SK-N-SH (cell line): ENCODE data around the gene PIP4K2B. TPM values are rescaled to one million over a fixed set of nuclear protein-coding genes. Genes with fewer than 3 reads are reported as not detected.

Experiments used
- CTCF ChIA-PET: fragments of 300-600, 350-600 bp; formaldehyde crosslinking; extraction: SDS; loops from one replicate; lab custom pipeline; 2021; lab: Yijun Ruan, JAX
- POLR2A ChIA-PET: fragments of 350-600 bp; sonication (Branson Sonifier 250); formaldehyde crosslinking; extraction: SDS; loops from one replicate; lab custom pipeline; 2020; ENCODE audit warnings: antibody characterized with exemption, inconsistent platforms; lab: Yijun Ruan, JAX
- DNase-seq: peaks from one replicate; pipeline ENCODE4 v3.0.0; 2012
- H2AFZ ChIP-seq: fragments of 200-600 bp; sonication (generic); 2 replicates; pipeline ENCODE4 v1.8.1; 2016; ENCODE audit warnings: antibody characterized with exemption, mild to moderate bottlenecking, low read depth
- H3F3A ChIP-seq: fragments of 200-600 bp; sonication (generic); replicated peaks from 2 replicates; pipeline ENCODE3; 2016; ENCODE audit warnings: antibody characterized with exemption, mild to moderate bottlenecking; ENCODE audit not compliant: insufficient read depth
- H3K27ac ChIP-seq, 2 experiments: fragments of 200-500 bp in 1 of 2; fragments of 200-600 bp in 1 of 2; sonication (Bioruptor generic) in 1 of 2; sonication (generic), shearing (Covaris generic) in 1 of 2; 2 replicates each; pipeline versions ENCODE4 v1.5.1 to v1.6.1; 2014 to 2016; ENCODE audit warnings: low read depth in 2 of 2, inconsistent platforms in 1 of 2, low read length in 1 of 2, mild to moderate bottlenecking in 1 of 2, mixed read lengths in 1 of 2
- H3K27me3 ChIP-seq: fragments of 200-600 bp; sonication (generic), shearing (Covaris generic); 2 replicates; pipeline ENCODE4 v1.6.1; 2016; ENCODE audit warnings: mixed run types; ENCODE audit not compliant: insufficient read depth
- H3K36me3 ChIP-seq, 2 experiments: fragments of 200-500 bp in 1 of 2; fragments of 200-600 bp in 1 of 2; sonication (Bioruptor generic) in 1 of 2; sonication (generic) in 1 of 2; replicated peaks in 1 of 2; 2 replicates each; pipeline versions ENCODE3 to v1.5.1; 2014 to 2016; ENCODE audit warnings: low read length in 1 of 2, mild to moderate bottlenecking in 1 of 2; ENCODE audit not compliant: insufficient read depth in 2 of 2, control insufficient read depth in 1 of 2
- H3K4me1 ChIP-seq, 2 experiments: fragments of 200-500 bp in 1 of 2; fragments of 200-600 bp in 1 of 2; sonication (Bioruptor generic) in 1 of 2; sonication (generic), shearing (Covaris generic) in 1 of 2; 2 replicates each; pipeline versions ENCODE4 v1.5.1 to v1.6.1; 2014 to 2016; ENCODE audit warnings: low read depth in 1 of 2, low read length in 1 of 2, mixed run types in 1 of 2; ENCODE audit not compliant: insufficient read depth in 2 of 2, control insufficient read depth in 1 of 2
- H3K4me2 ChIP-seq: fragments of 200-600 bp; sonication (generic), shearing (Covaris generic); 2 replicates; pipeline ENCODE4 v1.6.1; 2017; ENCODE audit warnings: mixed run types
- H3K4me3 ChIP-seq, 2 experiments: fragments of 200-500 bp in 1 of 2; fragments of 200-600 bp in 1 of 2; sonication (Bioruptor generic) in 1 of 2; sonication (generic), shearing (Covaris generic) in 1 of 2; 2 replicates each; pipeline versions ENCODE4 v1.5.1 to v1.8.1; 2014 to 2016; ENCODE audit warnings: low read depth in 2 of 2, inconsistent platforms in 1 of 2, low read length in 1 of 2, mild to moderate bottlenecking in 1 of 2, mixed read lengths in 1 of 2, moderate library complexity in 1 of 2
- H3K79me2 ChIP-seq: fragments of 200-600 bp; sonication (generic); 2 replicates; pipeline ENCODE4 v1.8.1; 2017; ENCODE audit warnings: mild to moderate bottlenecking; ENCODE audit not compliant: insufficient read depth
- H3K9ac ChIP-seq: fragments of 200-600 bp; sonication (generic); 2 replicates; pipeline ENCODE4 v1.6.1; 2017; ENCODE audit warnings: mixed run types
- H3K9me2 ChIP-seq: fragments of 200-600 bp; sonication (generic); 2 replicates; pipeline ENCODE4 v1.6.1; 2017; ENCODE audit warnings: mixed run types
- H3K9me3 ChIP-seq: fragments of 200-600 bp; sonication (generic); 2 replicates; pipeline ENCODE4 v1.6.1; 2017; ENCODE audit warnings: mixed run types, mild to moderate bottlenecking, moderate library complexity
- H4K20me1 ChIP-seq: fragments of 200-600 bp; sonication (generic); 2 replicates; pipeline ENCODE4 v1.6.1; 2017; ENCODE audit warnings: mild to moderate bottlenecking, mixed run types; ENCODE audit not compliant: insufficient read depth
- CHD2 ChIP-seq: fragments of 150-350 bp; IDR thresholded peaks from 2 replicates; pipeline ENCODE4 v1.6.1; 2018; ENCODE audit warnings: low read length; ENCODE audit not compliant: partially characterized antibody
- EZH2phosphoT487 ChIP-seq: fragments of 200-600 bp; sonication (generic); IDR thresholded peaks from 2 replicates; pipeline ENCODE4 v1.6.1; 2017; ENCODE audit warnings: low read depth, mixed run types, mild to moderate bottlenecking, antibody characterized with exemption, moderate library complexity, borderline replicate concordance
- FOSL2 ChIP-seq: IDR thresholded peaks from 2 replicates; pipeline ENCODE4 v1.4.0; 2012; ENCODE audit warnings: low read depth, mild to moderate bottlenecking, moderate library complexity, borderline replicate concordance
- GATA2 ChIP-seq: sonication (generic); formaldehyde crosslinking; IDR thresholded peaks from 2 replicates; pipeline ENCODE4 v1.5.0; 2020; ENCODE audit warnings: mild to moderate bottlenecking, missing genetic modification reagents
- MAX ChIP-seq: IDR thresholded peaks from 2 replicates; pipeline ENCODE4 v1.4.0; 2012; ENCODE audit warnings: low read depth
- MEF2A ChIP-seq: IDR thresholded peaks from 2 replicates; pipeline ENCODE4 v1.4.0; 2012; ENCODE audit warnings: low read depth, borderline replicate concordance
- NFIC ChIP-seq: IDR thresholded peaks from 2 replicates; pipeline ENCODE4 v1.4.0; 2012; ENCODE audit warnings: borderline replicate concordance
- PBX3 ChIP-seq: IDR thresholded peaks from 2 replicates; pipeline ENCODE4; 2012
- POLR2AphosphoS5 ChIP-seq: IDR thresholded peaks from 2 replicates; pipeline ENCODE4 v1.6.1; 2012; ENCODE audit warnings: low read depth, low read length
- RCOR1 ChIP-seq: fragments of 150-350 bp; IDR thresholded peaks from 2 replicates; pipeline ENCODE4 v1.6.1; 2017; ENCODE audit warnings: antibody characterized with exemption, low read length
- TAF1 ChIP-seq: IDR thresholded peaks from 2 replicates; pipeline ENCODE4 v1.6.1; 2012; ENCODE audit warnings: low read depth, mild to moderate bottlenecking, low read length, moderate library complexity, borderline replicate concordance
- TEAD4 ChIP-seq: IDR thresholded peaks from 2 replicates; pipeline ENCODE4 v1.4.0; 2012; ENCODE audit warnings: mild to moderate bottlenecking, borderline replicate concordance; ENCODE audit not compliant: insufficient read depth
- USF1 ChIP-seq: IDR thresholded peaks from 2 replicates; pipeline ENCODE4 v1.4.0; 2012; ENCODE audit warnings: low read depth, borderline replicate concordance
- USF2 ChIP-seq: fragments of 150-350 bp; IDR thresholded peaks from 2 replicates; pipeline ENCODE4 v1.6.1; 2017; ENCODE audit warnings: antibody characterized with exemption, low read length, low read depth, borderline replicate concordance
- WGBS: methylation state at CpG from one replicate; pipeline ENCODE4 v1.1.6; 2017; ENCODE audit warnings: low lambda C conversion rate; 5-methylcytosine and 5-hydroxymethylcytosine counted together
- polyA plus RNA-seq, 3 experiments: library from polyadenylated mRNA; depleted of rRNA; stranded (reverse); fragments of >200 nt; gene quantifications; 2 replicates each; pipeline ENCODE4 v1.2.3, GENCODE V29; 2012

PIP4K2B gene
- polyA plus RNA-seq, 1 of the 3 experiments (the other 2 are of a cell fraction), result 29.8 TPM

- TF ChIP-seq GATA2, result no peak
- TF ChIP-seq PBX3, result 0 out of 2 replicates have a peak, but pooled peaks have one; percentile 11
- TF ChIP-seq RCOR1, result no peak
- peak; percentile 13 for TF ChIP-seq CHD2
- peak; percentile 38; the same call in 1 of the 2 replicates for TF ChIP-seq TAF1
- no peak for TF ChIP-seq EZH2phosphoT487
- TF ChIP-seq TEAD4, result no peak
- peak; percentile 77; the same call in 1 of the 2 replicates for TF ChIP-seq POLR2AphosphoS5
- peak; percentile 48 for TF ChIP-seq MAX
- TF ChIP-seq USF2, result peak; percentile 55; the same call in 1 of the 2 replicates
- no peak for TF ChIP-seq FOSL2
- 0 out of 2 replicates have a peak, but pooled peaks have one; percentile 11 for TF ChIP-seq NFIC
- peak; percentile 92 for TF ChIP-seq USF1
- TF ChIP-seq MEF2A, result no peak
These were observed 51.0 kb downstream of the PIP4K2B start, which contains the start of gene PCGF2 for GRCh38 chr17:38748149-38748891. PCGF2 (minus strand) TSS chr17:38748336; CDS start chr17:38740402, 7,934 bp downstream.

More at GRCh38 chr17:38748149-38748891, 51.0 kb downstream of the PIP4K2B start, which contains the start of gene PCGF2:
- Histone ChIP-seq H3K27ac (peak within 1 kb of the TSS; percentile 71 to 98), H3F3A (peaks cover 6% of the 10 kb centered on the region), H4K20me1 (peaks cover 38% of the 10 kb centered on the region), H3K9me3 (no peaks in the 10 kb centered on the region), H3K4me1 (peaks cover 5 to 44% of the 10 kb centered on the region in 2 experiments; a peak in 1 of 4 replicates), H3K4me2 (peak within 1 kb of the TSS; percentile 100), H3K36me3 (no peaks in the 10 kb centered on the region), H3K79me2 (peaks cover 67% of the 10 kb centered on the region), H2AFZ (peak within 1 kb of the TSS; percentile 80), H3K9me2 (no peaks in the 10 kb centered on the region), H3K27me3 (no peaks in the 10 kb centered on the region), H3K9ac (peak within 1 kb of the TSS; percentile 90), H3K4me3 (peak within 1 kb of the TSS; percentile 91 to 93)
- ChIA-PET CTCF (interaction anchor here (0.7 to 7.4 kb wide), 3 partner anchors 13 to 44 kb away, joined by 3 to 88 read pairs (median 11); partner anchors contain the start of gene CISD3), POLR2A (interaction anchor here (1.9 kb wide), 1 partner anchor 23 kb away, joined by 6 read pairs; no protein-coding TSS in a partner anchor)
- DNase-seq, result peak; percentile 90
- WGBS, result 2% methylated on average over 20 of the region's 47 CpGs
